MM.1S (cell line): ENCODE data around the gene TERB1.

ENCODE experiments used
- DNase-seq: peaks from one replicate; pipeline ENCODE4 v3.0.0-alpha.2; 2015
- H2AFZ ChIP-seq: fragments of 300-600 bp; sonication (generic); 2 replicates; pipeline ENCODE4 v1.6.0; 2016; ENCODE audit warnings: antibody characterized with exemption, low read length
- H3F3A ChIP-seq: fragments of 300-600 bp; sonication (generic); 2 replicates; pipeline ENCODE4 v1.6.1; 2016; ENCODE audit warnings: mild to moderate bottlenecking, antibody characterized with exemption, low read length, moderate library complexity, mixed read lengths; ENCODE audit not compliant: insufficient read depth
- H3K27ac ChIP-seq: fragments of 300-600 bp; sonication (generic); 2 replicates; pipeline ENCODE4 v1.5.1; 2016; ENCODE audit warnings: mild to moderate bottlenecking, low read length
- H3K27me3 ChIP-seq: fragments of 300-600 bp; sonication (generic); replicated peaks from 2 replicates; pipeline ENCODE4 v1.6.0; 2016; ENCODE audit warnings: low read length; ENCODE audit not compliant: insufficient read depth
- H3K36me3 ChIP-seq: fragments of 300-600 bp; sonication (generic); replicated peaks from 2 replicates; pipeline ENCODE4 v1.6.1; 2016; ENCODE audit warnings: mild to moderate bottlenecking, low read length, mixed read lengths; ENCODE audit not compliant: insufficient read depth
- H3K4me1 ChIP-seq: fragments of 300-600 bp; sonication (generic); 2 replicates; pipeline ENCODE4 v1.6.1; 2016; ENCODE audit warnings: low read length, mixed read lengths
- H3K4me2 ChIP-seq: fragments of 300-600 bp; sonication (generic); 2 replicates; pipeline ENCODE4 v1.6.0; 2016; ENCODE audit warnings: low read depth, low read length
- H3K4me3 ChIP-seq: fragments of 300-600 bp; sonication (generic); 2 replicates; pipeline ENCODE4 v1.5.1; 2016; ENCODE audit warnings: low read length, mixed read lengths
- H3K79me2 ChIP-seq: fragments of 300-600 bp; sonication (generic); 2 replicates; pipeline ENCODE4 v1.6.1; 2016; ENCODE audit warnings: mixed run types, low read length, mixed read lengths
- H3K9ac ChIP-seq: fragments of 300-600 bp; sonication (generic); 2 replicates; pipeline ENCODE4 v1.6.1; 2016; ENCODE audit warnings: low read length, mixed read lengths
- H3K9me2 ChIP-seq: fragments of 300-600 bp; sonication (generic); replicated peaks from 2 replicates; pipeline ENCODE4 v1.6.1; 2016; ENCODE audit warnings: mild to moderate bottlenecking, low read length, mixed read lengths; ENCODE audit not compliant: insufficient read depth
- H3K9me3 ChIP-seq: fragments of 300-600 bp; sonication (generic); replicated peaks from 2 replicates; pipeline ENCODE4 v1.6.1; 2016; ENCODE audit warnings: mild to moderate bottlenecking, low read length, mixed read lengths; ENCODE audit not compliant: insufficient read depth
- H4K20me1 ChIP-seq: fragments of 300-600 bp; sonication (generic); 2 replicates; pipeline ENCODE4 v1.6.1; 2016; ENCODE audit warnings: mild to moderate bottlenecking, low read length, moderate library complexity, mixed read lengths; ENCODE audit not compliant: insufficient read depth
- EZH2 ChIP-seq: fragments of 300-600 bp; sonication (generic); optimal IDR thresholded peaks from 2 replicates; pipeline ENCODE3; 2017; ENCODE audit warnings: low read depth, mild to moderate bottlenecking, antibody characterized with exemption, low read length, mixed read lengths
- EZH2phosphoT487 ChIP-seq: fragments of 300-600 bp; sonication (generic); IDR thresholded peaks from 2 replicates; pipeline ENCODE4 v1.6.1; 2018; ENCODE audit warnings: antibody characterized with exemption, low read length
- TF ChIP-seq, protein P1 (sequence below): fragments of 300-600 bp; sonication (generic); IDR thresholded peaks from 2 replicates; pipeline ENCODE4 v1.5.1; 2016; ENCODE audit warnings: antibody characterized with exemption, low read length, mixed read lengths

The TERB1 gene

DNA sequence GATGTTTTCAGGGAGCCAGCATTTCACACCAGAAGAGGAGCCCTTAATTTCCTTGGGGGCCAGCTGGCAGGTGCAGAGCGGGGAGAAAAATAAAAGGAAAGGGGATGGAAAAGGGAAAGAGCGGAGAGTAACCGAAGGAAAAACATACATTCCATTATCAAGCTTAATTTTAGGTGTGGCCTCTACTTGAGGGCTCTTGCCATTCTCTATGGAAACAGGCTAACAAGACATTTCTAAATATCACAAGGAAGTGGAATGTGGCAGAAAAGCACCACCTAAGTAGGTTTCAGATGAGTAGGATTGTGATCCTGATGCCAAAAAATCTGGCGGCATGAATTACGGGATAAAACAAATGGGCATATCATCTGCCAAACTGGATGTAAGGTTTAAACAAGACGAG is 49.0 kb downstream of the TERB1 start:
- 0 out of 2 replicates have a peak, but pooled peaks cover 6% of the 10 kb centered on the region for H3K27me3 ChIP-seq
- no peak overlapping the region for H3K27ac ChIP-seq
- peaks cover 39% of the 10 kb centered on the region for H3K79me2 ChIP-seq
- no peaks in the 10 kb centered on the region; the same call in 1 of the 2 replicates for H3K36me3 ChIP-seq
- no peaks in the 10 kb centered on the region for H3K9me2 ChIP-seq
- no peak for DNase-seq
- no peaks in the 10 kb centered on the region for H3K9me3 ChIP-seq
- H3K4me1 ChIP-seq = peaks cover 33% of the 10 kb centered on the region
- peaks cover 5% of the 10 kb centered on the region; the same call in 1 of the 2 replicates for H3F3A ChIP-seq
- TF ChIP-seq EZH2phosphoT487 (no peak), EZH2 (no peak)
- no peaks in the 10 kb centered on the region for H4K20me1 ChIP-seq
- no peak overlapping the region for H3K4me3 ChIP-seq
- H2AFZ ChIP-seq = peak overlapping the region; percentile 76
- H3K4me2 ChIP-seq = peak overlapping the region; percentile 81
- no peak overlapping the region for H3K9ac ChIP-seq

DNA sequence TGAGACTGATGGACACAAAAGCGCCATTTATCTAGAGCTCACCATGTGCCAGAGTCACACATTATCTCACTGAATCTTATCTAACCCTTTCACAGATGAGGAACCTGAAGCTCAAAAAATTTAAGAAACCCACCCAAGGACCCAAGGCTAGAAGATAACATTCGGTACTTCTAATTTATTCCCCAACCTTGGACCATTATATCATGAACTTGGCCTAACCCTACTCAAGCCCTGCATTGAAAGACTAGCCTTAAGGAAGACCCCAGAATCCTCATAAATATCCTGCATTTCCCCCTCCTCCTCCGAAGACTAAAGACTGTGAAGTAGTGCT is 49.4 kb downstream of the TERB1 start:
- no peaks in the 10 kb centered on the region for H3K9me3 ChIP-seq
- no peak for DNase-seq
- no peak overlapping the region for H3K27ac ChIP-seq
- peaks cover 39% of the 10 kb centered on the region for H3K79me2 ChIP-seq
- peaks cover 37% of the 10 kb centered on the region for H3K4me1 ChIP-seq
- H2AFZ ChIP-seq = peak overlapping the region; percentile 76
- H3K4me2 ChIP-seq = peak overlapping the region; percentile 81
- no peaks in the 10 kb centered on the region for H3K9me2 ChIP-seq
- H3K9ac ChIP-seq = no peak overlapping the region; the same call in 1 of the 2 replicates
- H3K27me3 ChIP-seq = 0 out of 2 replicates have a peak, but pooled peaks cover 6% of the 10 kb centered on the region
- H4K20me1 ChIP-seq = no peaks in the 10 kb centered on the region
- TF ChIP-seq EZH2 (no peak), EZH2phosphoT487 (no peak)
- TF ChIP-seq, protein P1, sequence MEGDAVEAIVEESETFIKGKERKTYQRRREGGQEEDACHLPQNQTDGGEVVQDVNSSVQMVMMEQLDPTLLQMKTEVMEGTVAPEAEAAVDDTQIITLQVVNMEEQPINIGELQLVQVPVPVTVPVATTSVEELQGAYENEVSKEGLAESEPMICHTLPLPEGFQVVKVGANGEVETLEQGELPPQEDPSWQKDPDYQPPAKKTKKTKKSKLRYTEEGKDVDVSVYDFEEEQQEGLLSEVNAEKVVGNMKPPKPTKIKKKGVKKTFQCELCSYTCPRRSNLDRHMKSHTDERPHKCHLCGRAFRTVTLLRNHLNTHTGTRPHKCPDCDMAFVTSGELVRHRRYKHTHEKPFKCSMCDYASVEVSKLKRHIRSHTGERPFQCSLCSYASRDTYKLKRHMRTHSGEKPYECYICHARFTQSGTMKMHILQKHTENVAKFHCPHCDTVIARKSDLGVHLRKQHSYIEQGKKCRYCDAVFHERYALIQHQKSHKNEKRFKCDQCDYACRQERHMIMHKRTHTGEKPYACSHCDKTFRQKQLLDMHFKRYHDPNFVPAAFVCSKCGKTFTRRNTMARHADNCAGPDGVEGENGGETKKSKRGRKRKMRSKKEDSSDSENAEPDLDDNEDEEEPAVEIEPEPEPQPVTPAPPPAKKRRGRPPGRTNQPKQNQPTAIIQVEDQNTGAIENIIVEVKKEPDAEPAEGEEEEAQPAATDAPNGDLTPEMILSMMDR = no peak
- peak overlapping the region; percentile 39; the same call in 1 of the 2 replicates for H3K4me3 ChIP-seq
- no peaks in the 10 kb centered on the region; the same call in 1 of the 2 replicates for H3K36me3 ChIP-seq
- H3F3A ChIP-seq = peaks cover 8% of the 10 kb centered on the region; the same call in 1 of the 2 replicates

DNA sequence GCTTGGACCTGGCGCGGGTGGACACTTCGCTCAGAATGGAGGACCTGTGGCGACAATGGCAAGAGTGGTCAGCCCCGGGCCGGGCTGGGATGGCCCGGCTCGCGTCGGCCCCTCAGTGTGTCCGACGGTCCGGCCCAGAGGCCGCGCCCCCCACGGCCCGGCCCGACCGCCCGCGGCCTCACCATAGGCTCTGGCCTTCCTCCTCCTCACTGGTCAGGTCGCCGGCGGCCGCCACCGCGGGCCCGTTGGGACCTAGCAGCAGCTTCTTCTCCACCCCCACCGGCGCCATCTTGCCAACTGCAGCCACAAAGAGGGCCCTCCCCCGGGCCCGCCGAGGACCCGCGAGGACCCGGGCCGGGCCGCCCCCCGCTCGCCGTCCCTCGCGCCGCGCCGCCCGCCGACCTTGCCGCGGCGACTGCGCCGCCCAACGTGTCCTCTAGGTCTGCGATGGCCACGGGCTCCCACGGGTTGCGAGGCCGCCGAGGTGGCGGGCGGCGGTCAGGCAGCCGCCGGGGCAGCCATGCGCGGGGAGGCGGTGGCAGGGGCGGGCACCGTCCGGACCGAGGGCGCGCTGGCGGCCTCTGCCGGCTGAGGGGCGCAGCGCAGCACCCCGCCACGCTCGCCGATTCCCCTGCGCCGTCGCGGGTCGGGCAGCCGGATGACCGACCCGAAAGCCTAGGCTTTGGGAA is 49.9 kb downstream of the TERB1 start, which contains the start of gene DYNC1LI2:
Gene DYNC1LI2 (minus strand): TSS at position 307 of the 689 bp plus-strand sequence. CDS start 18 bp downstream, at position 289.
- TF ChIP-seq, protein P1 = peak; percentile 60
- TF ChIP-seq EZH2phosphoT487 = no peak
- TF ChIP-seq EZH2 = no peak
- Histone ChIP-seq H3K4me2 (peak within 1 kb of the TSS; percentile 92), H3K36me3 (no peaks in the 10 kb centered on the region; the same call in 1 of the 2 replicates), H3K79me2 (peaks cover 42% of the 10 kb centered on the region), H3K27me3 (0 out of 2 replicates have a peak, but pooled peaks cover 6% of the 10 kb centered on the region), H3K9me3 (no peaks in the 10 kb centered on the region), H2AFZ (peak within 1 kb of the TSS; percentile 76), H3K9me2 (no peaks in the 10 kb centered on the region), H3F3A (peaks cover 13% of the 10 kb centered on the region; the same call in 1 of the 2 replicates), H3K27ac (peak within 1 kb of the TSS; percentile 22; the same call in 1 of the 2 replicates), H3K4me3 (peak within 1 kb of the TSS; percentile 82), H3K4me1 (peaks cover 43% of the 10 kb centered on the region), H4K20me1 (no peaks in the 10 kb centered on the region), H3K9ac (peak within 1 kb of the TSS; percentile 84)
- DNase-seq = peak; percentile 76

DNA sequence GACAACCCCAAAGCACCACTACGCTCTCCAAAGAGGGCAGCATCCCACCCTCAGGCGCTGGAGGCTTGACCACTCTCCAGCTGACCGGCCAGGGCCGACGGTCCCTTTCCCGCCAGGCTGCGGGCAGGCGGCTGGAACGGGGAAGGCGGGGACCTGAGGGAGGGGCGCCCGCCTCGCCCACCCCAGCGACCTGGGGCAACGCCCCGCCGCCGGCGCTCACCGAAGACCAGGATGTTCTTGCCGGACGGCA is 50.4 kb downstream of the TERB1 start:
- Histone ChIP-seq H3K4me2 (peak overlapping the region; percentile 92), H3K9me2 (no peaks in the 10 kb centered on the region), H3K9me3 (no peaks in the 10 kb centered on the region), H3K4me3 (peak overlapping the region; percentile 82), H4K20me1 (no peaks in the 10 kb centered on the region), H3K27me3 (0 out of 2 replicates have a peak, but pooled peaks cover 6% of the 10 kb centered on the region), H3K4me1 (peaks cover 47% of the 10 kb centered on the region), H3K9ac (peak overlapping the region; percentile 84), H3F3A (peaks cover 18% of the 10 kb centered on the region; the same call in 1 of the 2 replicates), H3K36me3 (peaks cover 3% of the 10 kb centered on the region), H3K79me2 (peaks cover 47% of the 10 kb centered on the region), H3K27ac (peak overlapping the region; percentile 22; the same call in 1 of the 2 replicates), H2AFZ (peak overlapping the region; percentile 66)
- no peak for DNase-seq
- TF ChIP-seq, protein P1 = no peak
- no peak for TF ChIP-seq EZH2phosphoT487
- TF ChIP-seq EZH2 = no peak
